Astrocyte (in vitro differentiated cells and primary cell): ENCODE data around the gene KIF2B.

Experiments used
- EZH2 ChIP-seq: IDR thresholded peaks from 2 replicates; pipeline ENCODE4 v1.6.1; 2012; ENCODE audit warnings: mild to moderate bottlenecking, low read length, inconsistent platforms; ENCODE audit not compliant: insufficient read depth
- TF ChIP-seq, protein P1 (sequence below): IDR thresholded peaks from 2 replicates; pipeline ENCODE4 v1.5.1; 2011; ENCODE audit warnings: low read depth, mild to moderate bottlenecking, inconsistent platforms, low read length, moderate library complexity; ENCODE audit not compliant: insufficient read depth

DNA sequence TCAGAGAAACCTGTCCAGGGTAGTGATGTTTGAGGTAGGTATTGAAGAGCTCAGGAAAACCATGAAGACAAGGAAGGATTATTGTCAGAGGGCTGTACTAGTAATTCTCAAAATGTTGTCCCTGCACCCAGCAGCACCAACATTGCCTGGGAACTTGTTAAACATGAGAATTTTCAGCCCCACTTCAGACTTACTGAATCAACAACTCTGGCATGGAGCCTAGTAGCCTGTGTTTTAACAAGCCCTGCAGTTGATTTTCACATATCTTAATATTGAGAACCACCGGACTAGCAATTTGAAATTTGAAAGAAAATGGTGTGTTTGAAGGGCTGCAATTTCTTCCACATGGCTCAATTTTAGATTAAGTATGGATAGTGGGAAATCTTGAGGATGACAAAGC, 2.8 kb upstream of the KIF2B start:
- TF ChIP-seq, protein P1, sequence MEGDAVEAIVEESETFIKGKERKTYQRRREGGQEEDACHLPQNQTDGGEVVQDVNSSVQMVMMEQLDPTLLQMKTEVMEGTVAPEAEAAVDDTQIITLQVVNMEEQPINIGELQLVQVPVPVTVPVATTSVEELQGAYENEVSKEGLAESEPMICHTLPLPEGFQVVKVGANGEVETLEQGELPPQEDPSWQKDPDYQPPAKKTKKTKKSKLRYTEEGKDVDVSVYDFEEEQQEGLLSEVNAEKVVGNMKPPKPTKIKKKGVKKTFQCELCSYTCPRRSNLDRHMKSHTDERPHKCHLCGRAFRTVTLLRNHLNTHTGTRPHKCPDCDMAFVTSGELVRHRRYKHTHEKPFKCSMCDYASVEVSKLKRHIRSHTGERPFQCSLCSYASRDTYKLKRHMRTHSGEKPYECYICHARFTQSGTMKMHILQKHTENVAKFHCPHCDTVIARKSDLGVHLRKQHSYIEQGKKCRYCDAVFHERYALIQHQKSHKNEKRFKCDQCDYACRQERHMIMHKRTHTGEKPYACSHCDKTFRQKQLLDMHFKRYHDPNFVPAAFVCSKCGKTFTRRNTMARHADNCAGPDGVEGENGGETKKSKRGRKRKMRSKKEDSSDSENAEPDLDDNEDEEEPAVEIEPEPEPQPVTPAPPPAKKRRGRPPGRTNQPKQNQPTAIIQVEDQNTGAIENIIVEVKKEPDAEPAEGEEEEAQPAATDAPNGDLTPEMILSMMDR: no peak
- TF ChIP-seq EZH2: no peak
